ENCODE data around the gene OMD. TPM values are rescaled to one million over a fixed set of nuclear protein-coding genes. Genes with fewer than 3 reads are reported as not detected.

Gene OMD
- total and polyA plus RNA-seq, 2 of the 8 experiments (the other 6 are each of a cell fraction or from before 2014, with no cell fraction given) = not detected

DNA sequence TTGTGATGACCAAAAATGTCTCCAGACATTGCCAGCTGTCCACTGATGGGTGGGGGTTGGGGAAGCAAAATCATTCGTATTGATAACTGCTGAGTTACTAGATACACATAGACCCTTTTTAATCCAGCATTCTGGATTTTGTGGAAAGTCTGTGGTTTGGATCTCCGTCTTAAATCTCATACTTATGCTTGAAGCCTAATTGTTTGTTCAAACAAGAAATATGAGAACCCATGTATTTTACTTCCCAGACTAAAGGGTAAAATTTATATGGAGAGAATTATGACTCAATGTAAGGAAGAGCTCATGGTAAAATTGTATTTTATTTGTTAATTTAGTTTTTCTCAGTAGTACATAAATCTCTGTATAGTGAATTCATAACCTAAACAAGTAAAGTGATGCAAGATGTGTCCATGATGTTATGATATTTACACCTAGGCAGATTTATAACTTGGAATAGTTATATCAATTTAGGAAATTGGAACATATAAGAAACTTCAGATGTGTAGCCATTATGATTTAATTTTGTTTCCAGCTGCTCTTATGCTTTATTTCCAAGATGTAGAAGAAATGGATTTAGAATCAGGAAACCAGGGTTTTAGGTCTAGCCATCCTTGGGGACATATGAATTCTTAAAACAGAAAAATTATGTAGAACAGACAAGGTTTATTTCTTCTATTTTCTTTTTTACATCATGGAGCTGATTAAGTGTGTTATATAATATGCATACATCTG lies 15.4 kb downstream of the OMD start:
- no peak for FAIRE-seq

More for the DNA sequence above, 15.4 kb downstream of the OMD start:
- Histone ChIP-seq H2AFZ (ENCODE audit: low read length) (no peak overlapping the region), H2AK5ac (ENCODE audit: low read depth, low read length) (no peak overlapping the region), H4K91ac (replicated peaks; ENCODE audit: insufficient read length, low read length) (no peak overlapping the region), H3K23me2 (ENCODE audit: low read depth, low read length) (no peaks in the 10 kb centered on the region), H3K79me1 (ENCODE audit: low read depth, low read length) (no peaks in the 10 kb centered on the region), H3K4me1 (replicated peaks in 1 of 4; ENCODE audit: control insufficient read depth in 3 of 4, insufficient read depth in 4 of 4, low read length in 3 of 4) (no peaks in the 10 kb centered on the region; a peak in 1 of 7 replicates), H4K5ac (ENCODE audit: insufficient read length, low read depth, low read length) (no peak overlapping the region), H4K20me1 (replicated peaks in 1 of 2; ENCODE audit: control insufficient read depth in 1 of 2, insufficient read depth in 2 of 2, low read length in 2 of 2) (no peaks in the 10 kb centered on the region), H3K9me3 (ENCODE audit: insufficient read depth in 2 of 2, low read depth in 1 of 2, low read length in 1 of 2) (no peaks in the 10 kb centered on the region), H3K79me2 (ENCODE audit: control insufficient read depth in 1 of 2, insufficient read depth in 2 of 2, low read length in 2 of 2) (0 out of 4 replicates have a peak, but pooled peaks cover 0 to 4% of the 10 kb centered on the region in 2 experiments), H2BK20ac (ENCODE audit: low read length) (no peak overlapping the region), H3K36me3 (ENCODE audit: control insufficient read depth in 2 of 4, insufficient read depth in 4 of 4, low read length in 3 of 4) (no peaks in the 10 kb centered on the region), H2BK15ac (ENCODE audit: low read length) (no peak overlapping the region), H3K27ac (ENCODE audit: low read depth, low read length) (no peak overlapping the region), H2BK120ac (replicated peaks; ENCODE audit: low read depth, low read length) (no peak overlapping the region), H2BK12ac (ENCODE audit: low read depth, low read length) (no peak overlapping the region), H3K27me3 (replicated peaks in 1 of 4; ENCODE audit: control insufficient read depth in 3 of 4, extremely low read depth in 1 of 4, insufficient read depth in 3 of 4, low read length in 3 of 4) (no peaks in the 10 kb centered on the region), H3K23ac (ENCODE audit: insufficient read length) (no peak overlapping the region), H3K18ac (ENCODE audit: extremely low read depth, low read length) (no peak overlapping the region), H4K8ac (ENCODE audit: extremely low read depth, insufficient read depth, low read length) (no peak overlapping the region), H3K14ac (ENCODE audit: insufficient read length) (no peak overlapping the region), H3K4me2 (ENCODE audit: insufficient read depth in 1 of 2, low read depth in 2 of 2, low read length in 2 of 2) (no peak overlapping the region), H3K9ac (replicated peaks in 1 of 4; ENCODE audit: extremely low read depth in 1 of 4, low read depth in 3 of 4, low read length in 3 of 4) (no peak overlapping the region), H3K56ac (replicated peaks; ENCODE audit: insufficient read length, low read depth, low read length) (no peak overlapping the region), H3K4me3 (ENCODE audit: extremely low read depth in 1 of 4, insufficient read depth in 2 of 4, low read depth in 3 of 4, low read length in 4 of 4) (no peak overlapping the region), H3K4ac (replicated peaks; ENCODE audit: insufficient read length, low read depth, low read length) (no peak overlapping the region), H2BK5ac (ENCODE audit: low read depth, low read length) (no peak overlapping the region)
- WGBS, 2 experiments (ENCODE audit: extremely low coverage in 1 of 2, insufficient coverage in 1 of 2, insufficient read length in 1 of 2, insufficient replicate concordance in 2 of 2, low coverage in 1 of 2, low lambda C conversion rate in 2 of 2, missing lambda C conversion rate in 1 of 2) = 97% methylated on average over 2 of the region's 2 CpGs; no CpG with 5 or more reads in 1 of the 2 experiments
- POLR2A ChIA-PET (ENCODE audit: partially characterized antibody) = no interaction called here
- TF ChIP-seq RBBP5 (IDR thresholded peaks at IDR 0.05; ENCODE audit: borderline replicate concordance, low read depth, low read length) (no peak), TCF12 (IDR thresholded peaks at IDR 0.05; ENCODE audit: low read depth, low read length) (no peak), MAFK (IDR thresholded peaks at IDR 0.05; ENCODE audit: low read depth, low read length) (no peak)
- CTCF ChIA-PET (ENCODE audit: partially characterized antibody) = interaction anchor here (0.7 to 1.7 kb wide), 4 partner anchors 22 to 594 kb away, joined by 3 read pairs; no protein-coding TSS in a partner anchor
- DNase-seq (ENCODE audit: low read depth in 1 of 2, low spot score in 2 of 2) = no peak

All from H1 (cell line).